GM06990 (cell line): ENCODE measurements around the gene RNF13.

Source experiments
- DNase-seq: peaks from one replicate; pipeline ENCODE4 v3.0.0-alpha.2; 2011; ENCODE audit not compliant: insufficient read length; ENCODE audit errors: extremely low read depth
- H3K27me3 ChIP-seq: replicated peaks from 2 replicates; pipeline ENCODE4 v1.6.0; 2011; ENCODE audit warnings: low read length; ENCODE audit not compliant: control insufficient read depth, insufficient read depth
- H3K36me3 ChIP-seq: 2 replicates; pipeline ENCODE4 v1.5.1; 2011; ENCODE audit warnings: low read length; ENCODE audit not compliant: control insufficient read depth, insufficient read depth
- H3K4me3 ChIP-seq: replicated peaks from 2 replicates; pipeline ENCODE4 v1.5.1; 2011; ENCODE audit warnings: low read depth, mild to moderate bottlenecking, control low read depth, low read length
- TF ChIP-seq, protein P1 (sequence below): IDR thresholded peaks from 2 replicates; pipeline ENCODE4 v1.5.1; 2011; ENCODE audit warnings: low read length, control low read depth, mild to moderate bottlenecking, inconsistent platforms; ENCODE audit not compliant: insufficient read depth, poor library complexity, severe bottlenecking

RNF13 gene

DNA sequence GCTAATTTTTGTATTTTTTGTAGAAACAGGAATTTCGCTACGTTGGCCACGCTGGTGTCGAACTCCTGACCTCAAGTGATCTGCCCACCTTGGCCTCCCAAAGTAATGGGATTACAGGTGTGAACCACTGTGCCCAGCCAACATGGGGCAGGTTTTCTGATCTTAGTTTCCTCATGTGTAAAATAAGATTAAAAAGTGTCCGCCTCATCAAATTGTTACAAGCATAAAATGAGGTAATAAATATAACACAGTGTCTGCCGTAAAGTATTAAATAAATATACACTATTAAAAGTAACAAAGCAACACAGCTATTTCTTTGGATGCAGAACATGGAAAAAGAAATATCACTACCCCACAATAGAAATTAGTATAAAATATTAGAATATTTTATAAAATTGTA lies 44.3 kb upstream of the RNF13 start:
- no peak for DNase-seq
- Histone ChIP-seq H3K36me3 (no peaks in the 10 kb centered on the region), H3K27me3 (no peaks in the 10 kb centered on the region), H3K4me3 (no peak overlapping the region)
- TF ChIP-seq, protein P1, sequence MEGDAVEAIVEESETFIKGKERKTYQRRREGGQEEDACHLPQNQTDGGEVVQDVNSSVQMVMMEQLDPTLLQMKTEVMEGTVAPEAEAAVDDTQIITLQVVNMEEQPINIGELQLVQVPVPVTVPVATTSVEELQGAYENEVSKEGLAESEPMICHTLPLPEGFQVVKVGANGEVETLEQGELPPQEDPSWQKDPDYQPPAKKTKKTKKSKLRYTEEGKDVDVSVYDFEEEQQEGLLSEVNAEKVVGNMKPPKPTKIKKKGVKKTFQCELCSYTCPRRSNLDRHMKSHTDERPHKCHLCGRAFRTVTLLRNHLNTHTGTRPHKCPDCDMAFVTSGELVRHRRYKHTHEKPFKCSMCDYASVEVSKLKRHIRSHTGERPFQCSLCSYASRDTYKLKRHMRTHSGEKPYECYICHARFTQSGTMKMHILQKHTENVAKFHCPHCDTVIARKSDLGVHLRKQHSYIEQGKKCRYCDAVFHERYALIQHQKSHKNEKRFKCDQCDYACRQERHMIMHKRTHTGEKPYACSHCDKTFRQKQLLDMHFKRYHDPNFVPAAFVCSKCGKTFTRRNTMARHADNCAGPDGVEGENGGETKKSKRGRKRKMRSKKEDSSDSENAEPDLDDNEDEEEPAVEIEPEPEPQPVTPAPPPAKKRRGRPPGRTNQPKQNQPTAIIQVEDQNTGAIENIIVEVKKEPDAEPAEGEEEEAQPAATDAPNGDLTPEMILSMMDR: no peak

DNA sequence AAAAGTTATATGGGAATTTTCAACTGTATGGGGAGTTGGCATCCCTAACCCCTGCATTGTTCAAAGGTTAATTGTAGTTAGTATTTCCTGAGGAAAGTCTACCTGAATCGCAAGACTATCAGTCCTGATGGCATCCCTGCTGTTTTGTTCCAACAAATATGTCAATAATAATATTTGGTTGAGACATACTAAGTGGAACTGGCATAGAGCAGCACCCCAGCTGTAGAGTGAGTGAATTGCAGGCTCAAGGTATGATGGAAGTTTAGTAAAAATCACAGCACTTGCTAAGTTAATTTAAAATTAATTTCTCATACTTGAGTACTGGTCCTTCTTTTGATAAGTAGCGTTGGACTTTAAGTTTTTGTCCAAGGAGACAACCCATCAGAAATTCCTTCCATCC lies 42.8 kb upstream of the RNF13 start:
- no peaks in the 10 kb centered on the region for H3K27me3 ChIP-seq
- no peak for DNase-seq
- TF ChIP-seq, protein P1: peak; percentile 4
- H3K4me3 ChIP-seq: no peak overlapping the region
- no peaks in the 10 kb centered on the region for H3K36me3 ChIP-seq

- H3K36me3 ChIP-seq: no peaks in the 10 kb centered on the region
- TF ChIP-seq, protein P1: peak; percentile 81
- no peaks in the 10 kb centered on the region for H3K27me3 ChIP-seq
- no peak for DNase-seq
- no peak overlapping the region for H3K4me3 ChIP-seq
Observed at GRCh38 chr3:149771652-149772271, 41.3 kb upstream of the RNF13 start.

DNA sequence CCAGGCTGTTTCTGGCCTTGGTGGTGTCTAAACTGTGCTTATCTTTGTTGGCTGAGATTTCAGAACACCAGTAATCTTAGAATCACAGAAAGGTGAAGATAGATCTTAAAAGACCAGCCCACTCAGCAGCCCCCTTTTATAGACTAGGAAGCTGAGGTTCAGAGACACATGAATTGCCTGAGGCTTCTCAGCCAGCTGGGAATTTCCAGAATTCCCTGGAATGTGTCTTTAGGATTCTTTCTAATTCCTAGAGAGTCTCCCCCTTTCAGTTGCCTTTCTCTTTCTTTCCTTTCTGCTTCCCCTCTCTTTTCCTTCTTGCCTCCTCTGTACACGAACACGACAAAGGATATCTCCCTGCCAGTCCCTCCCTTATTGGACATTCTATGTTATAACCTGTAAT lies 40.2 kb upstream of the RNF13 start:
- no peaks in the 10 kb centered on the region for H3K36me3 ChIP-seq
- no peaks in the 10 kb centered on the region for H3K27me3 ChIP-seq
- TF ChIP-seq, protein P1: no peak
- H3K4me3 ChIP-seq: no peak overlapping the region
- no peak for DNase-seq

DNA sequence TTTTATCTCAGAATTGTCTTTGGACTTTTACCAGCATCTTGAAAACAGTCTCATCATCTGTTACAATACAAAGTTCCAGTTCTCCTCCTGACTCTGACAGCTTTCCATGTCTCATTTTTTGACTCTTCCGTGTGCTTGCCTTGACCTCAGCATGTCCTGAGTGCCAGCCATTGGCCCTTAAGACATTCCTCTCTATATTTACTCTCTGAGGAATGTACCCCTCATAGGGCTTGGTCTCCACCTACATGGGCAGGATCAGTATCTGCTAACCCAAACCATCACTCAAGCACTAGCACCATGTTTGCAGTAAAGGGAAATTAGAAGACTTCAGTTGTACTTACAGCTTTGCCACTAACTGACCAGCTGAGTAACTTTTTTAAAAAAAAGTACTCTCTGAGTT lies 36.8 kb upstream of the RNF13 start:
- Histone ChIP-seq H3K36me3 (no peaks in the 10 kb centered on the region), H3K27me3 (no peaks in the 10 kb centered on the region), H3K4me3 (no peak overlapping the region)
- DNase-seq: no peak
- TF ChIP-seq, protein P1: no peak
